GM21447 (cell line): ENCODE results near the gene PSMA3.

Source experiments
- ATAC-seq: cut with Tn5 transposase; IDR thresholded peaks from one replicate; pipeline ENCODE4 v1.9.1; 2021; ENCODE audit not compliant: unreplicated experiment

PSMA3 gene

GRCh38 chr14:58270628-58271027 is 26.0 kb downstream of the PSMA3 start:
- no peak for ATAC-seq

- no peak for ATAC-seq
Measured at GRCh38 chr14:58272588-58273372, 28.1 kb downstream of the PSMA3 start.

DNA sequence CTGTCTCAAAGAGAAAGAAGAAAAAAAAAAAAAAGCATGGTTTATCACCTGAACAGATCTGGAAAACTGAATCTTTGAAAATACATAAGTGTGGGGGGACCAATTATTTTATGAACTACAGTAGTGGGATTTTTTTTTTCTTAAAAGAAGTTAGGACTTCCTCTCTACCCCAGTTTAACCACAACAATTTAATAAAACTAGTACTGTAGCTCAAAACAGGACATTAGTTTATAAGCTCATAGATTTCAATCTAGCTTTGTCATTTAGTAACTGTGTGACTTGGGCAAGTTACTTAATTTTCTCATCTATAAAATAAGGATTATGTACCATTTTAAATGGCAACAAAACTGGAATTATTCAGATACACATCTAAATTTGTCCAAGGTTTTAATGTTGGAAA is 30.2 kb downstream of the PSMA3 start:
- ATAC-seq = no peak

- no peak for ATAC-seq
Measured at GRCh38 chr14:58275527-58276190, 31.0 kb downstream of the PSMA3 start.

DNA sequence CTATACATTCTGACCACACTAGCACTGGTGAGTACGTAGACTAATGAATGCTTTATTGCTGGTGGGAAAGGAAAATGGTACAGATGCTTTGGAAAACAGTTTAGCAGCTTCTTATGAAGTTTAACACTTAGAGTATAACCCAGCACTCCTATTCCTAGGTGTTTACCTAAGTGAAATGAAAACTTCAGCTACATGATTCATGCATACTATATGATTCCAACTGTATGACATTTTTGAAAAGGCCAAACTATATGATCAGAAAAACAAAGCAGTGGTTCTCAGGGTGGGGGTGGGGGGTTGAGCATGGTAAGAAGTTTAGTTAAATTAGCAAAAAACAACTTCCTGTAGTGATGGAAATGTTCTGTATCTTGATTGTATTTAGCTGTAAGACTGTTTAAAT is 31.6 kb downstream of the PSMA3 start:
- ATAC-seq = no peak

GRCh38 chr14:58278177-58278576 is 33.5 kb downstream of the PSMA3 start:
- ATAC-seq = no peak

GRCh38 chr14:58280954-58281787 is 36.5 kb downstream of the PSMA3 start:
- ATAC-seq = no peak

GRCh38 chr14:58281969-58282368 is 37.3 kb downstream of the PSMA3 start:
- no peak for ATAC-seq

GRCh38 chr14:58282925-58283593 is 38.4 kb downstream of the PSMA3 start:
- ATAC-seq = no peak

GRCh38 chr14:58283730-58284129 is 39.1 kb downstream of the PSMA3 start:
- no peak for ATAC-seq

DNA sequence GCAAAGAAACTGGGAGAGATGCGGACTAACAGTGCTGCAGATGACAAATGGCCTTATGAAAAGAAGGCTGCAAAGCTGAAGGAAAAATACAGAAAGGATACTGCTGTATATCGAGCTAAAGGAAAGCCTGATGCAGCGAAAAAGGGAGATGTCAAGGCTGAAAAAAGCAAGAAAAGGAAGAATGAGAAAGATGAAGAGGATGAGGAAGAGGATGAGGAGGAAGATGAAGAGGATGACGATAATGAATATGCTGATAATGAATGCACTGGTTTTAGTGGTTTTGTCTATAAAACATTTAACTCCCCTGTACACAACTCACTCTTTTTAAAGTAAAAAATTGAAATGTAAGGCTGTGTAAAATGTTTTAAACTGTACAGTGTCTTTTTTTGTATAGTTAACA is 40.5 kb downstream of the PSMA3 start:
- no peak for ATAC-seq

- ATAC-seq = no peak
Measured at GRCh38 chr14:58287607-58288042, 43.0 kb downstream of the PSMA3 start.

GRCh38 chr14:58288106-58288792 is 43.6 kb downstream of the PSMA3 start:
- ATAC-seq = no peak

DNA sequence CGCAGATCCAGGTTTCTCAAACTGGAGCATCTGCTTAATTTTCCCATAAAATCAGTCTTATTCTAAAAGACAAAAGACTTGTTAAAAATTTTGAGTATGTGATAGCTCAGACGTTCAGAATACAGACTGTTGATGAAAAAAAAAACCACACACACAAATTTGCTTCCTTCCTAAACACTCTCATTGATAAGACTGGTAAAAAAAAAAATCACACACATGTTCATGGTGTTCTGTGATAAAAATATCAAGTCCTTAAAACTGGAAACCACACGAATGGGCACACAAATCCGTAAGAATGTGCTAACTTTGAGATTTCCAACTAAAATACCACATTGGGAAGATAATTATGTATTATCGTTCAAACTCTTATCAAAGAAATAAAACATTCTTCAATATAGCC is 47.0 kb downstream of the PSMA3 start:
- ATAC-seq = no peak

DNA sequence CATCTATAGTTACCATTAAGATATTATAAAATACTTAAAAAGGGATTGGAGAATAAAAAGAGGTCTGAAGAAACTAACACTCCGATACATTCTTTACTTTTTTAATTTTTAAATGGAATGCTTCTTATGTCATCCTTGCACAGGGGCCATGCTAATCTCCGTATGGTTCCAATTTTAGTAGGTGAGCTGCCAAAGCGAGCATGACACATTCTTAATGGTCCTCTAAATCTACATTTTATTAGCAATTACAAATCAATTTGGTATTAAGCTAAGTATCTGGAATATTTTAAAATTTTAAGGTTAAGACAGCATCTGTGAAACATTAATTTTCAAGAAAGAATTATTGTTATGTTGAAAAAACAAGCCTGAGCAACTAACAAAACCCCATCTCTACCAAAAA is 47.5 kb downstream of the PSMA3 start:
- ATAC-seq = no peak

- ATAC-seq = no peak
Measured at GRCh38 chr14:58294201-58294600, 49.6 kb downstream of the PSMA3 start.

GRCh38 chr14:58296726-58297125 is 52.1 kb downstream of the PSMA3 start:
- ATAC-seq = no peak

- ATAC-seq = peak; percentile 4
Measured at GRCh38 chr14:58297412-58297761, 52.7 kb downstream of the PSMA3 start.

DNA sequence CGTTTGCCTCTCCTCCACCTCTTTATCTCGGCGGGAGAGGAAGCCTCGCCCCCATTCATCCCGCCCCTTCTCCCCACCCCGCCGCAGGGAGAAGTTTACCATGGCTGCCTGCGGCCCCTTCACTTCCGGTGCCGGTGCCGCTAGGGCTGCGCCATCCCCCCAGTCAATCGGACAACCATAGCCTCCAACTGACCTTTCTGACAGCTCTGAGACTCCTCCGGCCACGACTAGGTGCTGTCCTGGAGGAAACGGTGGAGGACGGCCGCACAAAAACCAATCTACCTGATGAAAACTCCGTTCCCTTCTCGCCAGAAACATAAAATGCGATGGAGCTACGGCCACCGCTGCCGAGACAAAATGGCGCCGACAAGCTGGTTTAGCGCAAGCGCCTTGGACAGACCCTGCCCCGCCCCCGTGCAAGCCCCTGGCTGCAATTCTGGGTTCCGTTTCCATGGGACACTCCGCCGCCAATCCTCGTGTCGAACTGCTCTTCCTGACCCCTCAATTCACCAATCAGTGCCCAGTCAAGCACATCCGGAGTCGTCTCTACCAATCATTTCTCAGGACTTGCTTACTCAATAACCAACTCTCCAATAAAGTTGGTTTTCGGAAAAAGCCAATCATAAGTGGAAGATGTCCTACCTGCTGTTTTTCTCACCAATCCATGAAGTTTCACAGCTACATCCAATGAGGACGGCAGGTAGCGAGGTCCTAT is 53.3 kb downstream of the PSMA3 start:
- peak; percentile 81 for ATAC-seq
